Measurements from ENCODE around the gene TEDC1.
A peak's percentile ranks its signal among the peaks of the same experiment; 100 is the strongest.

TEDC1 gene

GRCh38 chr14:105490572-105491365, at the start of gene TEDC1 (continued):
- peak; percentile 9 for TF ChIP-seq PATZ1 (tag by site-specific recombination; IDR thresholded peaks at IDR 0.05)
- TF ChIP-seq HOXA7 (CRISPR knock-in tag; IDR thresholded peaks at IDR 0.05; ENCODE audit: borderline replicate concordance), result no peak
- no peak for TF ChIP-seq ZNF670 (tag by site-specific recombination; IDR thresholded peaks at IDR 0.05; ENCODE audit: low read depth)
- no peak for TF ChIP-seq ZNF391 (tag by site-specific recombination; IDR thresholded peaks at IDR 0.05; ENCODE audit: borderline replicate concordance, low read depth)
- no peak for TF ChIP-seq ZNF394 (tag by site-specific recombination; IDR thresholded peaks at IDR 0.05; ENCODE audit: borderline replicate concordance)
- peak; percentile 85 for TF ChIP-seq ZBTB26 (tag by site-specific recombination; optimal IDR thresholded peaks at IDR 0.05)
- TF ChIP-seq ZNF548 (tag by site-specific recombination; IDR thresholded peaks at IDR 0.05), result no peak
- no peak for TF ChIP-seq HOXC10 (CRISPR knock-in tag; IDR thresholded peaks at IDR 0.05)
- TF ChIP-seq ZBTB20 (tag by site-specific recombination; IDR thresholded peaks at IDR 0.05), result peak; percentile 63; the same call in 1 of the 2 replicates
- TF ChIP-seq ZNF658 (tag by site-specific recombination; IDR thresholded peaks at IDR 0.05), result no peak
- TF ChIP-seq TRIM28 (IDR thresholded peaks at IDR 0.05; ENCODE audit: borderline replicate concordance, low read length), result no peak
- no peak for TF ChIP-seq ZNF513 (tag by site-specific recombination; IDR thresholded peaks at IDR 0.05)
- TF ChIP-seq, protein P1, sequence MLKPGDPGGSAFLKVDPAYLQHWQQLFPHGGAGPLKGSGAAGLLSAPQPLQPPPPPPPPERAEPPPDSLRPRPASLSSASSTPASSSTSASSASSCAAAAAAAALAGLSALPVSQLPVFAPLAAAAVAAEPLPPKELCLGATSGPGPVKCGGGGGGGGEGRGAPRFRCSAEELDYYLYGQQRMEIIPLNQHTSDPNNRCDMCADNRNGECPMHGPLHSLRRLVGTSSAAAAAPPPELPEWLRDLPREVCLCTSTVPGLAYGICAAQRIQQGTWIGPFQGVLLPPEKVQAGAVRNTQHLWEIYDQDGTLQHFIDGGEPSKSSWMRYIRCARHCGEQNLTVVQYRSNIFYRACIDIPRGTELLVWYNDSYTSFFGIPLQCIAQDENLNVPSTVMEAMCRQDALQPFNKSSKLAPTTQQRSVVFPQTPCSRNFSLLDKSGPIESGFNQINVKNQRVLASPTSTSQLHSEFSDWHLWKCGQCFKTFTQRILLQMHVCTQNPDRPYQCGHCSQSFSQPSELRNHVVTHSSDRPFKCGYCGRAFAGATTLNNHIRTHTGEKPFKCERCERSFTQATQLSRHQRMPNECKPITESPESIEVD (tag by site-specific recombination; IDR thresholded peaks at IDR 0.05), result no peak
- TF ChIP-seq ZNF37A (tag by site-specific recombination; IDR thresholded peaks at IDR 0.05), result no peak
- no peak for TF ChIP-seq ZNF621 (tag by site-specific recombination; IDR thresholded peaks at IDR 0.05)
- no peak for TF ChIP-seq INSM2 (tag by site-specific recombination; IDR thresholded peaks at IDR 0.05)
- no peak; the same call in 1 of the 2 replicates for TF ChIP-seq ZNF76 (tag by site-specific recombination; IDR thresholded peaks at IDR 0.05; ENCODE audit: borderline replicate concordance, low read depth)
- TF ChIP-seq KLF8 (tag by site-specific recombination; IDR thresholded peaks at IDR 0.05), result peak; percentile 99
- no peak for TF ChIP-seq ZNF777 (tag by site-specific recombination; IDR thresholded peaks at IDR 0.05; ENCODE audit: borderline replicate concordance)
- TF ChIP-seq ZNF121 (tag by site-specific recombination; IDR thresholded peaks at IDR 0.05), result no peak
- TF ChIP-seq ZNF148 (tag by site-specific recombination; IDR thresholded peaks at IDR 0.05; ENCODE audit: borderline replicate concordance), result no peak
- TF ChIP-seq ZNF416 (tag by site-specific recombination; IDR thresholded peaks at IDR 0.05), result no peak
- TF ChIP-seq ZSCAN16 (tag by site-specific recombination; IDR thresholded peaks at IDR 0.05), result no peak
- TF ChIP-seq, protein P2, sequence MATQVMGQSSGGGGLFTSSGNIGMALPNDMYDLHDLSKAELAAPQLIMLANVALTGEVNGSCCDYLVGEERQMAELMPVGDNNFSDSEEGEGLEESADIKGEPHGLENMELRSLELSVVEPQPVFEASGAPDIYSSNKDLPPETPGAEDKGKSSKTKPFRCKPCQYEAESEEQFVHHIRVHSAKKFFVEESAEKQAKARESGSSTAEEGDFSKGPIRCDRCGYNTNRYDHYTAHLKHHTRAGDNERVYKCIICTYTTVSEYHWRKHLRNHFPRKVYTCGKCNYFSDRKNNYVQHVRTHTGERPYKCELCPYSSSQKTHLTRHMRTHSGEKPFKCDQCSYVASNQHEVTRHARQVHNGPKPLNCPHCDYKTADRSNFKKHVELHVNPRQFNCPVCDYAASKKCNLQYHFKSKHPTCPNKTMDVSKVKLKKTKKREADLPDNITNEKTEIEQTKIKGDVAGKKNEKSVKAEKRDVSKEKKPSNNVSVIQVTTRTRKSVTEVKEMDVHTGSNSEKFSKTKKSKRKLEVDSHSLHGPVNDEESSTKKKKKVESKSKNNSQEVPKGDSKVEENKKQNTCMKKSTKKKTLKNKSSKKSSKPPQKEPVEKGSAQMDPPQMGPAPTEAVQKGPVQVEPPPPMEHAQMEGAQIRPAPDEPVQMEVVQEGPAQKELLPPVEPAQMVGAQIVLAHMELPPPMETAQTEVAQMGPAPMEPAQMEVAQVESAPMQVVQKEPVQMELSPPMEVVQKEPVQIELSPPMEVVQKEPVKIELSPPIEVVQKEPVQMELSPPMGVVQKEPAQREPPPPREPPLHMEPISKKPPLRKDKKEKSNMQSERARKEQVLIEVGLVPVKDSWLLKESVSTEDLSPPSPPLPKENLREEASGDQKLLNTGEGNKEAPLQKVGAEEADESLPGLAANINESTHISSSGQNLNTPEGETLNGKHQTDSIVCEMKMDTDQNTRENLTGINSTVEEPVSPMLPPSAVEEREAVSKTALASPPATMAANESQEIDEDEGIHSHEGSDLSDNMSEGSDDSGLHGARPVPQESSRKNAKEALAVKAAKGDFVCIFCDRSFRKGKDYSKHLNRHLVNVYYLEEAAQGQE (tag by site-specific recombination; IDR thresholded peaks at IDR 0.05), result no peak
- peak; percentile 80 for TF ChIP-seq GLIS2 (tag by site-specific recombination; IDR thresholded peaks at IDR 0.05)
